H1 (cell line): Measurements from ENCODE around the gene OR1M1.

ENCODE experiments used
- EZH2 ChIP-seq: fragments of 200-600 bp; sonication (generic); IDR thresholded peaks from 2 replicates; pipeline ENCODE4 v1.7.1; 2012; ENCODE audit warnings: low read depth, mild to moderate bottlenecking, moderate library complexity, low read length, inconsistent platforms; ENCODE audit not compliant: severe bottlenecking
- NRF1 ChIP-seq: IDR thresholded peaks from 2 replicates; pipeline ENCODE4 v1.6.1; 2011; ENCODE audit warnings: mild to moderate bottlenecking, low read depth, low read length, improper control_type of control experiment
- SP1 ChIP-seq: IDR thresholded peaks from 2 replicates; pipeline ENCODE4 v1.6.1; 2011; ENCODE audit warnings: low read depth, low read length
- TF ChIP-seq, protein P1 (sequence below), 3 experiments: IDR thresholded peaks; 1 replicate in 2 of 3; 2 replicates in 1 of 3; pipeline versions ENCODE4 v1.5.1 to v1.6.1; 2011; ENCODE audit warnings: low read length in 3 of 3, mild to moderate bottlenecking in 3 of 3, inconsistent platforms in 2 of 3, low read depth in 1 of 3, moderate library complexity in 1 of 3; ENCODE audit not compliant: insufficient read depth in 1 of 3; ENCODE audit errors: control extremely low read depth in 1 of 3

DNA sequence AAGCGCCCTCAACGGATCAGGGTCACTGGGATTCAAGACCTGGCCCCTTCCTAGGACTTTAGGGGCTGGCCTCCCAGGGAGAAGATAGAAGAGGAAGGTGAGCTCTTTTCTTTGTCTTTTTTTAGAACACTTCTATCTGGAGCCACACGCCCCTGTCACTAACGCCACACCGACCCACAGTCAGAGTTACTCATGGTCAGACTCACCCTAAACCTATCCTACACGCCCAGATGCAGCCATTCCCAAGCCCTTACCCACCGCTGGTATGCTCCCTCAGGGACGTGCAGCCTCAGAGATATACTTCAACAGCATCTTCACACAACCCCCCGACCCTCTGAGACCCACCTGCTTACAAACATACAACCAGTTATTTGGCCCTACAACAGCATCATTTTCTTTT lies 46.7 kb upstream of the OR1M1 start:
- TF ChIP-seq SP1 (no peak), EZH2 (no peak), NRF1 (no peak)
- TF ChIP-seq, protein P1, sequence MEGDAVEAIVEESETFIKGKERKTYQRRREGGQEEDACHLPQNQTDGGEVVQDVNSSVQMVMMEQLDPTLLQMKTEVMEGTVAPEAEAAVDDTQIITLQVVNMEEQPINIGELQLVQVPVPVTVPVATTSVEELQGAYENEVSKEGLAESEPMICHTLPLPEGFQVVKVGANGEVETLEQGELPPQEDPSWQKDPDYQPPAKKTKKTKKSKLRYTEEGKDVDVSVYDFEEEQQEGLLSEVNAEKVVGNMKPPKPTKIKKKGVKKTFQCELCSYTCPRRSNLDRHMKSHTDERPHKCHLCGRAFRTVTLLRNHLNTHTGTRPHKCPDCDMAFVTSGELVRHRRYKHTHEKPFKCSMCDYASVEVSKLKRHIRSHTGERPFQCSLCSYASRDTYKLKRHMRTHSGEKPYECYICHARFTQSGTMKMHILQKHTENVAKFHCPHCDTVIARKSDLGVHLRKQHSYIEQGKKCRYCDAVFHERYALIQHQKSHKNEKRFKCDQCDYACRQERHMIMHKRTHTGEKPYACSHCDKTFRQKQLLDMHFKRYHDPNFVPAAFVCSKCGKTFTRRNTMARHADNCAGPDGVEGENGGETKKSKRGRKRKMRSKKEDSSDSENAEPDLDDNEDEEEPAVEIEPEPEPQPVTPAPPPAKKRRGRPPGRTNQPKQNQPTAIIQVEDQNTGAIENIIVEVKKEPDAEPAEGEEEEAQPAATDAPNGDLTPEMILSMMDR (IDR thresholded peaks at IDR 0.05; ENCODE audit: control extremely low read depth in 1 of 3, insufficient read depth in 1 of 3, low read depth in 1 of 3, low read length in 3 of 3) = no peak
